ENCODE measurements around the gene AMMECR1.

Gene AMMECR1

GRCh38 chrX:110208092-110208491, 109.8 kb downstream of the AMMECR1 start:
- no peaks in the 10 kb centered on the region for H3K79me2 ChIP-seq (ENCODE audit: insufficient read depth, low read length)
- no peak overlapping the region for H3K9ac ChIP-seq (ENCODE audit: low read depth, low read length)
- no peak for DNase-seq
- no peaks in the 10 kb centered on the region for H3K36me3 ChIP-seq (ENCODE audit: insufficient read depth, low read length)
- no peaks in the 10 kb centered on the region for H3K4me1 ChIP-seq (ENCODE audit: insufficient read depth, low read length)
- no peak overlapping the region for H3K4me2 ChIP-seq (ENCODE audit: insufficient read depth, low read length)
- H3K4me3 ChIP-seq (ENCODE audit: low read depth in 1 of 2, low read length in 2 of 2), result no peak overlapping the region
- H3K27ac ChIP-seq (ENCODE audit: low read length), result no peak overlapping the region
- no peak for TF ChIP-seq CTCF (IDR thresholded peaks at IDR 0.05; ENCODE audit: borderline replicate concordance, extremely low read depth, low read length, poor library complexity, severe bottlenecking)
- TF ChIP-seq EZH2 (IDR thresholded peaks at IDR 0.05; ENCODE audit: borderline replicate concordance, low read depth, low read length, severe bottlenecking), result no peak
- H3K9me3 ChIP-seq (ENCODE audit: insufficient read depth, low read length, severe bottlenecking), result no peaks in the 10 kb centered on the region
- H2AFZ ChIP-seq (ENCODE audit: low read depth, low read length), result no peak overlapping the region
- no peaks in the 10 kb centered on the region for H4K20me1 ChIP-seq (ENCODE audit: insufficient read depth, low read length)
- no peaks in the 10 kb centered on the region for H3K27me3 ChIP-seq (ENCODE audit: insufficient read depth, low read length, poor library complexity)
- ATAC-seq (ENCODE audit: insufficient read depth, low read depth), result no peak

GRCh38 chrX:110204986-110205385, 112.9 kb downstream of the AMMECR1 start:
- TF ChIP-seq CTCF (IDR thresholded peaks at IDR 0.05; ENCODE audit: borderline replicate concordance, extremely low read depth, low read length, poor library complexity, severe bottlenecking) (no peak), EZH2 (IDR thresholded peaks at IDR 0.05; ENCODE audit: borderline replicate concordance, low read depth, low read length, severe bottlenecking) (no peak)
- H3K4me1 ChIP-seq (ENCODE audit: insufficient read depth, low read length), result no peaks in the 10 kb centered on the region

GRCh38 chrX:110201799-110202198, 116.1 kb downstream of the AMMECR1 start:
- H3K36me3 ChIP-seq (ENCODE audit: insufficient read depth, low read length), result peaks cover 12% of the 10 kb centered on the region; the same call in 1 of the 2 replicates
- no peak for TF ChIP-seq CTCF (IDR thresholded peaks at IDR 0.05; ENCODE audit: borderline replicate concordance, extremely low read depth, low read length, poor library complexity, severe bottlenecking)
- H3K4me3 ChIP-seq (ENCODE audit: low read depth in 1 of 2, low read length in 2 of 2), result no peak overlapping the region
- no peaks in the 10 kb centered on the region for H3K9me3 ChIP-seq (ENCODE audit: insufficient read depth, low read length, severe bottlenecking)
- H3K79me2 ChIP-seq (ENCODE audit: insufficient read depth, low read length), result no peaks in the 10 kb centered on the region
- H3K4me1 ChIP-seq (ENCODE audit: insufficient read depth, low read length), result no peaks in the 10 kb centered on the region
- H4K20me1 ChIP-seq (ENCODE audit: insufficient read depth, low read length), result no peaks in the 10 kb centered on the region
- H3K27ac ChIP-seq (ENCODE audit: low read length), result no peak overlapping the region
- H2AFZ ChIP-seq (ENCODE audit: low read depth, low read length), result no peak overlapping the region
- DNase-seq, result no peak
- H3K9ac ChIP-seq (ENCODE audit: low read depth, low read length), result no peak overlapping the region
- ATAC-seq (ENCODE audit: insufficient read depth, low read depth), result no peak
- no peak overlapping the region for H3K4me2 ChIP-seq (ENCODE audit: insufficient read depth, low read length)
- no peaks in the 10 kb centered on the region for H3K27me3 ChIP-seq (ENCODE audit: insufficient read depth, low read length, poor library complexity)

More at GRCh38 chrX:110204986-110205385, 112.9 kb downstream of the AMMECR1 start:
- H3K27ac ChIP-seq (ENCODE audit: low read length), result no peak overlapping the region
- no peak overlapping the region for H3K4me2 ChIP-seq (ENCODE audit: insufficient read depth, low read length)
- DNase-seq (no peak), ATAC-seq (ENCODE audit: insufficient read depth, low read depth) (no peak)
- no peaks in the 10 kb centered on the region for H3K27me3 ChIP-seq (ENCODE audit: insufficient read depth, low read length, poor library complexity)
- no peak overlapping the region for H2AFZ ChIP-seq (ENCODE audit: low read depth, low read length)
- H3K9ac ChIP-seq (ENCODE audit: low read depth, low read length), result no peak overlapping the region
- peaks cover 4% of the 10 kb centered on the region; the same call in 1 of the 2 replicates for H3K36me3 ChIP-seq (ENCODE audit: insufficient read depth, low read length)
- H3K4me3 ChIP-seq (ENCODE audit: low read depth in 1 of 2, low read length in 2 of 2), result no peak overlapping the region
- no peaks in the 10 kb centered on the region for H3K9me3 ChIP-seq (ENCODE audit: insufficient read depth, low read length, severe bottlenecking)
- no peaks in the 10 kb centered on the region for H4K20me1 ChIP-seq (ENCODE audit: insufficient read depth, low read length)
- H3K79me2 ChIP-seq (ENCODE audit: insufficient read depth, low read length), result no peaks in the 10 kb centered on the region

DNA sequence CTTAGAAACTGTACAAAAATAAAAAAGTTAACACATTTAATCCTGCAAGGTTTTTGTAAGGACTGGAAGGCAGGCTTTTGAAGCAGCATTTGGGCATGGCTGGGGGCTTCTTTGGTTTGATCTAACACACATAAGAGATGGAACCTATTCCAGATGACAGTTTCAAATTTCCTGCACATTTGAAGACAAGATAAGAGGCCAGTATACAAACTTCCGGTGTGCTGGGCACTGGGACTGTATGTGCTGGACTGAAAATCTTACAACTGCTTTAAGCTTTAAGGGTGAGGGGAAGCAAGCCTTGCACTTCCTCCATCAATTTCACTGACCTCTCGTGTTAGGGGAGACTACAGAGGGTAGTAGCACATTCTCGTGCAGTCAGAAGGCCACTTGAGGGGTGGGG, 122.9 kb downstream of the AMMECR1 start:
- Histone ChIP-seq H3K36me3 (ENCODE audit: insufficient read depth, low read length) (peaks cover 8% of the 10 kb centered on the region; the same call in 1 of the 2 replicates), H3K4me2 (ENCODE audit: insufficient read depth, low read length) (no peak overlapping the region), H3K9me3 (ENCODE audit: insufficient read depth, low read length, severe bottlenecking) (no peaks in the 10 kb centered on the region), H3K4me3 (ENCODE audit: low read depth in 1 of 2, low read length in 2 of 2) (no peak overlapping the region), H3K4me1 (ENCODE audit: insufficient read depth, low read length) (no peaks in the 10 kb centered on the region), H3K27ac (ENCODE audit: low read length) (no peak overlapping the region), H3K79me2 (ENCODE audit: insufficient read depth, low read length) (no peaks in the 10 kb centered on the region), H3K9ac (ENCODE audit: low read depth, low read length) (no peak overlapping the region), H2AFZ (ENCODE audit: low read depth, low read length) (no peak overlapping the region), H3K27me3 (ENCODE audit: insufficient read depth, low read length, poor library complexity) (no peaks in the 10 kb centered on the region), H4K20me1 (ENCODE audit: insufficient read depth, low read length) (no peaks in the 10 kb centered on the region)
- TF ChIP-seq CTCF (IDR thresholded peaks at IDR 0.05; ENCODE audit: borderline replicate concordance, extremely low read depth, low read length, poor library complexity, severe bottlenecking), result no peak
- no peak for TF ChIP-seq EZH2 (IDR thresholded peaks at IDR 0.05; ENCODE audit: borderline replicate concordance, low read depth, low read length, severe bottlenecking)
- DNase-seq (no peak), ATAC-seq (ENCODE audit: insufficient read depth, low read depth) (no peak)
